ENCODE measurements around the gene DNAJB6.
A peak's percentile ranks its signal among the peaks of the same experiment; 100 is the strongest.

- TF ChIP-seq, protein P1, sequence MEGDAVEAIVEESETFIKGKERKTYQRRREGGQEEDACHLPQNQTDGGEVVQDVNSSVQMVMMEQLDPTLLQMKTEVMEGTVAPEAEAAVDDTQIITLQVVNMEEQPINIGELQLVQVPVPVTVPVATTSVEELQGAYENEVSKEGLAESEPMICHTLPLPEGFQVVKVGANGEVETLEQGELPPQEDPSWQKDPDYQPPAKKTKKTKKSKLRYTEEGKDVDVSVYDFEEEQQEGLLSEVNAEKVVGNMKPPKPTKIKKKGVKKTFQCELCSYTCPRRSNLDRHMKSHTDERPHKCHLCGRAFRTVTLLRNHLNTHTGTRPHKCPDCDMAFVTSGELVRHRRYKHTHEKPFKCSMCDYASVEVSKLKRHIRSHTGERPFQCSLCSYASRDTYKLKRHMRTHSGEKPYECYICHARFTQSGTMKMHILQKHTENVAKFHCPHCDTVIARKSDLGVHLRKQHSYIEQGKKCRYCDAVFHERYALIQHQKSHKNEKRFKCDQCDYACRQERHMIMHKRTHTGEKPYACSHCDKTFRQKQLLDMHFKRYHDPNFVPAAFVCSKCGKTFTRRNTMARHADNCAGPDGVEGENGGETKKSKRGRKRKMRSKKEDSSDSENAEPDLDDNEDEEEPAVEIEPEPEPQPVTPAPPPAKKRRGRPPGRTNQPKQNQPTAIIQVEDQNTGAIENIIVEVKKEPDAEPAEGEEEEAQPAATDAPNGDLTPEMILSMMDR (IDR thresholded peaks at IDR 0.05) = no peak
- TF ChIP-seq POLR2A (IDR thresholded peaks at IDR 0.05) (peak in 2 of 4 donors; percentile 80 to 82), POLR2AphosphoS5 (IDR thresholded peaks at IDR 0.05) (peak; percentile 92 to 98 (median 97)), EP300 (IDR thresholded peaks at IDR 0.05) (no peak)
These were observed at the start of gene DNAJB6 for GRCh38 chr7:157336383-157337315.

Measured in stomach (tissue), 4 donors.